HG03565 (cell line): ENCODE measurements around the gene NOP10.
"Not testable (repeated sequence)": the region's sequence is repeated elsewhere in the genome, so short reads cannot be mapped to it uniquely, and the experiment has no call there.

ENCODE experiments used
- ATAC-seq: cut with Tn5 transposase; IDR thresholded peaks from one replicate; pipeline ENCODE4 v1.9.1; 2021; ENCODE audit warnings: mild to moderate bottlenecking, moderate library complexity; ENCODE audit not compliant: unreplicated experiment

NOP10 gene

DNA sequence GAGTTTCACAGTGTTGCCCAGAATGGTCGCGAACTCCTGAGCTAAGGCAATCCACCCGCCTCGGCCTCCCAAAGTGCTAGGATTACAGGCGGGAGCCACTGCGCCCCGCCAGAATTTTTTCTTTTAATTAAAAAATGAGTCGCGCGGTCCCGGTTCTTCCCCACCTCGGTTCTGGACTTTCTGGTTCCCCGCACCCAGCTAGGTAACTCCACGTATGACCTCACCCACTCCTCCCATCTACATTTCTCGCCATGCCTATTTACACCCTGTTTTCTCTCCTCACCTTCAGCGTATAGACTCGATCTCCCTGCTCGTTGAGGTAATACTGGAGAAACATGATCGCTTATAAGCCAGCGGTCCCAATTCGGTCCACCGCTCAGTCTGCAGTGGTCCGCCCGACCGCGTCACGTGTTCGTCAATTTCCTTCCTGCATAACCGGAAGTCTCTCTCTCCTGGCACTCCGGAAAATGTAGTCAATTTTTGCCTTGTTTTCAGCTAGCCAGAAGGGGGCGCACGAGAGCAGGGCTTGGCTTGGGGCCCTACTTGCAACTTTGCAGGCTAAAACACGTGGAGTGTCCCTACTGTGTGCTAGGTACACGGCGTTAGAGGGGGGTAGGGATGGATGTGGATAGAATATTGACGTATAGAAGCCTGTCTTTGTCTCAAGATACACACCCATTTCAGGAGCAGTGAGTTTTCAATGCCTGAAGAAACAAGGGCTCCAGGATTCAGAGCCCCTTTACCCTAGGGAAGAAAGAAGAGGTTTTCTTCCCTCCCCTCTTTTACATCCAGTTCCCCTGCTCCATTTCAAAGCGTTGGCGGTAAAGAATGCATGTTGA lies at the start of gene NOP10, which contains the start of gene NUTM1:
Gene NOP10, minus strand, starts transcription at position 400 of the 839 bp plus-strand sequence. Its CDS starts 63 bp downstream, at position 337.
Gene NUTM1, plus strand, starts transcription at position 579 of the 839 bp plus-strand sequence. CDS start 382 bp downstream, outside the sequence.
- peak; percentile 84 for ATAC-seq

DNA sequence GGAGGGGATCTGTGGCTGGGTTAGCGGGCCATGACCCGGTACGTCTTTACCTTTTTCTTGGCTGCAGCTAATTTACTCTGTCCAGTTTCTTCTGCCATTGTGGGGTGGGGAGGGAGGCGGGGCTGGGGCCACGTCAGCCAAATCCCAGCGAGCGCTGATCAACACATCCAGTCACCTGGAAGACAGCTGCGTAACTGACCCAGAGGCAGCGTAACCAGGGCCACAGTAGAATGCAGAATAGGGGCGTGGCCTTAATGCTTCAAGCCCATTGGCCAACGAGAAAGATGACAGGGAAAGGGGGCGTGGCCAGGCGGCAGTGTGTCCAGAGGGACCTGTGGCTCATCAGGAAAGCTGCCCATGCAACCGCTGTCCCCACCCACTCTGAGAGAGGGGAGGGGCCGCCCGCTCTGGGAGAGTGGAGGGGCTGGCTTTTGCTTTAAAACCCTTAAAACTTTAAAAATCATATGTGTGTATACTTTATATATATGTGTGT lies 46.7 kb upstream of the NOP10 start:
- ATAC-seq = not testable (repeated sequence)

DNA sequence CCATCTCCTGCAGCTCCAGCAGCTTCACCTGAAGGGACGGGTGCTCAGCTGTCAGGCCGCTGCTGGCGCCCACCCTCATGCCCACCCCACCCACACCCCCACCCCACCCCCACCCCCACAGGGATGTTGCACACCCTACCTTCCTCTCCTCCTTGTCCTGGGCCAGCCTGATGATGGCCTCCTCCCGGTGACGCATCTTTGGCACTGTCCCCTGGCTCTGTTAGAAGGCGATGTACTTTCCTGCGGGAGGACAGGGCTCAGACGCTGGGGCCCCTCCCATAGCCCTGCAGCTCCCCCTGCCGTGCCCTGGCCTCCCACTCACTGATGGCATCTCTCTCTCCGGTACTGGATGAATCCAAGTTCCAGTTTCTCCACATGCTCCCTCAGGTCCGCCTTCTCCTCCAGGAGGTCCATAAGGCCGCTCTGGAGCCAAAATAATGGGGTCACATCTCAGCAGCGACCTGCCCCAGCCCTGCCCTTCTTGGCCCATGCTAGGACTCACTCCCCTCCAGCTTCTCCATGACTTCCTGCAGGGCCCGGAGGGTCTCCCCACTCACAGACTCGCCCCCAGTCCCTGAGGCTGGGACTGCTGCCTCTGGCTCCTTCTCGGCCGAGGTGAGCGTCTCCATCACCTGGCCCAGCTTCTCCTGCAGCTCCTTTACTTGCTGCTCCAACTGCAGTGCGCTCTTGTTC lies 39.0 kb upstream of the NOP10 start:
- not testable (repeated sequence) for ATAC-seq

DNA sequence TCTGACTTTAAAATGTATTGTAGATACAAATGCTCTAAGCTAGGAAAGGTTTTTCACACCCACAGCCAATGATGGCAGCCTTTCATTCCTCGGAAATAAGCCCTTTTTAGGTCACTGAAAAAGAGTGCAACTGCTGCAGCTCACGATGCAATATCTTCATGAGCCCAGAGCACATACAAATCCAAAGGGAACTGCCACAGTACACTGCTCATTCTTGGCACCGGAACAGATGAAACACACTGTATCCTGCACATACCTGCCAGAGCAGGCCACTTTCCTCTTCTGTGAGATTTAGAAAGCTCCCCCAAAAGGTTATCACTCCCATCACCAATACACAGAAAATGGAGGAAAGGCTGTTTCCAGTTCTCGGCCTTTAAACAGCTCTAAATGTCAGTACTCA lies 37.6 kb upstream of the NOP10 start:
- not testable (repeated sequence) for ATAC-seq

DNA sequence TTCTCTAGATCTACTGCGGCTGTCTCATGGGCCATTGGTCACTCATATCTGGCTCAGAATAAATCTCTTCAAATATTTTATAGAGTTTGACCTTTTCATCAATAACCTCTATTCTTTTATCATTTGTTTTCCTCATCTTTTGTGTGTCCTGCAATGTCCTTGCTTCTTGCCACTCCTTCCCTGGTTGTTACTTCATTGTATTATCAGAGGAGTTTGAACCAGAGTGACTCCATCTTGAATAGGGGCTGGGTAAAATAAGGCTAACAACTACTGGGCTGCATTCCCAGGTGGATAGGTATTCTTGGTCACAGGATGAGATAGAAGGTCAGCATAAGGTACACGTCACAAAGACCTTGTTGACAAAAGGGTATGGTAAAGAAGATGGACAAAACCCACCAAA lies 33.9 kb upstream of the NOP10 start:
- no peak for ATAC-seq

DNA sequence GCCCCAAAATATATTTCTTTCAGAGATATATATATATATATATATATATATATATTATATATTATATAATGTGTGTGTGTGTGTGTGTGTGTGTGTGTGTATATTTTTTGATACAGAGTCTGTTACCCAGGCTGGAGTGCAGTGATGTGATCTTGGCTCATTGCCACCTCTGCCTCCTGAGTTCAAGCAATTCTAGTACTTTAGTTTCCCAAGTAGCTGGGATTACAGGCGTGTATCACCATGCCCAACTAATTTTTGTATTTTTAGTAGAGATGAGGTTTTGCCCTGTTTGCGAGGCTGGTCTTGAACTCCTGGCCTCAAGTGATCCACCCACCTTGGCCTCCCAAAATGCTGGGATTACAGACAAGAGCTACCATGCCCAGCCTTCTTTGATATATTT lies 32.6 kb upstream of the NOP10 start:
- ATAC-seq = not testable (repeated sequence)

DNA sequence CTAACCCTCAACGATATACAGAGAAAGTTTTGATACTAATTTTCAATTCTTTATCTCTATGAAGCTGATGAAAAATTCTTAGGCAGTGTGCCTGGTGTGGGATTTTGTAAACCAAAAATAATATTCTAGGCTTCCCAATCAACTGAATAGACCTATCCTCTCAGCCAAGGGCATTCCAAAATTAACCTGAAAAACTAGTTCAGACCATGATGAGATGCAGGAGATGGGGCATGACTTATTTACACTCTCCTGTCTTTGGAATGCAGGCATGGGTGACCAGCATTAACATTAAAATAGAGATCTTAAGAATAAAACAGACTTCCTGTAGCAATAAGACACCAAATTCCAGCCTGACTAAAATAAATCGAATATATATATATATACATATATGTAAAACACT lies 31.9 kb upstream of the NOP10 start:
- ATAC-seq = no peak

DNA sequence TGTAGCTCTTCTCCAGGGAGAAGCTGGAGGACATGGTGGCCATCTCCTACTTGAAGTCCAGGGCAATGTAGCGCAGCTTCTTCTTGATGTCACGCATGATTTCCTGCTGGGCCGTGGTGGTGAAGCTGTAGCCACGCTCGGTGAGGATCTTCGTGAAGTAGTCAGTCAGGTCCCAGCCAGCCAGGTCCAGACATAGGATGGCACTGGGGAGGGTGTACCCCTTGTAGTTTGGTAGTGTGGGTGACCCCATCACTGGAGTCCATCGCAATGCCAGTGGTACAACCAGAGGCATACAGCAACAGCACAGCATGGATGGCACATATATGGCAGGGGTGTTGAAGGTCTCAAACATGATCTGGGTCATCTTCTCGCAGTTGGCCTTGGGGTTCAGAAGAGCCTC lies 31.0 kb upstream of the NOP10 start:
- ATAC-seq = no peak

DNA sequence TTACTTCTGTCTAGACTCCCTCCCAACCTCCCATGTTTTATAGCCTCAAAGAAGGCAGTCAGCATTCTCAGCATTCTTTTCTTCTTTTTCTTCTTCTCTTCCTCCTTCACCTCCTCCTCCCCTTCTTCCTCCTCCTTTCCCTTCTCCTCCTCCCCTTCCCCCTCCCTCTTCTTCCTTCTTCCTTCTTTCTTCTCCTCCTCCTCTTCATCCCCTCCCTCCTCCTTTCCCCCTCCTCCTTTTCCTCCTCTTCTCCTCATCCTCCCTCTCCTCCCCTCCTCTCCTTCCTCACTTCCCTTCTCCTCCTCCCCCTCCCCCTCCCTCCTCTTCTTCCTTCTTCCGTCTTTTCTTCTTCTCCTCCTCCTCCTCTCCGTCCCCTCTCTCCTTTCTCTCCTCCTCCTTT lies 27.7 kb upstream of the NOP10 start:
- no peak for ATAC-seq

DNA sequence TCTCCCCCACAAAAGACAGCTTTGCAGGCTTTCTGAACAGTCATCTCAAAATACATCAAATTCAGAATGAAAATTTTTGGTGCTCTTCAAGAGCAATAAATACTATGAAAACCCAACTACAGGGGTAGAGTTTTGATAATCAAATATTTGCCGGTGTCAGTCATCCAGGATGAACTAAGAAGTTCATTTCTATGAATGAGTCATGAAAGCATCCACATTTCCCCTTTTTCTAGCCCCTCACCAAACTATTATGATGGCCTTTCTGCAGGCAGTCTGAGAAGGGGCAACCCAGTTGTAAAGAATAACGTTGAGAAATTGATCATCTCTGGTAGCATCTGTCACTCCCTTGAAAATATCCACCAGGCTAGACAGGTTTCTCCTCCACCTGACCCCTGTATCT lies 27.2 kb upstream of the NOP10 start:
- ATAC-seq = no peak

DNA sequence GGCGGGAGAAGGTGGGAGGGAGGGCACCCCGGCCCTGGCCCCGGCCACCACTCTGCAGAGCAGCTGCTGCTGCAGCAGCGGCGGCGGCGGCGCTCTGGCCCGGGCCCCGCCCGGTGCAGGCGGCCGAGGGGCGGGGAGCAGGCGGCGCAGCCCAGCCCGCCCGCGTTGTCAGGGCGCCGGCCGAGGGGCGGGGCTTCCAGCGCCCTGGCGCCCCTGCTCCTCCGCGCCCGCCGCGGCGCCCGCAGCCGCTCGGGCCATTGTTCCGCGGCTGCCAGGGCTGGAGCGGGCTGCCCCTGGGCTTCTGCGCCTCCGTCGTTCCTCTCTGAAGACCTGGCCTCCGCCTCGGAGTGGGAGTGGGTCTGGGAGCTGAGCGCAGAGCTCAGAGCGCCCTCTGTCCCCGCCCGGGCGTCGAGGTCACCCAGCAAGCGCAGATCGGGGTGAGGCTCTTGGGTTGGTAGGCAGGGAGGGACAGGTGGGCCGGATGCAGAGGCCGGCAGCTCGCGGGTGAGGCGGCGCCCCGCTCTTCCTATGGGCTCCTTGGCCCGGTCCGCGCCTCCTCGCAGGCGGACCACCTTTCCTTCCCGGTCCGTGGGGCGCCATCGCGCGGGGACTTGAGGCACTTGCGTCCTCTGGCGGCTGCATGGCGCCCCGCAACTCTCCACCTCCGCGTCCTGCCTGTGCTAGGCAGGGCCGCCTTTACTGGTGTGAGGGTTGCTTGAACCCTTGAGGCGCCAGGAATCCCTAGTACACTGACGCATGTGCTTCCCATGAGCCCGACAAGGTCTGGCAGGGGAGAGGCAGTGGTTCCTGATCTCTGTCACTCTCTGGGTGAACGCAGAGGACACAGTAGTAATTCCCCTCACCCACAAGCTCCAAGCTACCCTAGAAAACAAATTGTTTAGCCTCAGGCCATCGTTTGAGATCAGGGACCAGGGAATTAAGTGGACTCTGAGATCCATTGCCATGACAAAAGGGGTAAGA lies 24.5 kb upstream of the NOP10 start, which contains the start of gene LPCAT4:
Gene LPCAT4, minus strand, starts transcription at position 96 of the 981 bp plus-strand sequence. CDS start 96 bp downstream, outside the sequence.
- peak; percentile 57 for ATAC-seq

DNA sequence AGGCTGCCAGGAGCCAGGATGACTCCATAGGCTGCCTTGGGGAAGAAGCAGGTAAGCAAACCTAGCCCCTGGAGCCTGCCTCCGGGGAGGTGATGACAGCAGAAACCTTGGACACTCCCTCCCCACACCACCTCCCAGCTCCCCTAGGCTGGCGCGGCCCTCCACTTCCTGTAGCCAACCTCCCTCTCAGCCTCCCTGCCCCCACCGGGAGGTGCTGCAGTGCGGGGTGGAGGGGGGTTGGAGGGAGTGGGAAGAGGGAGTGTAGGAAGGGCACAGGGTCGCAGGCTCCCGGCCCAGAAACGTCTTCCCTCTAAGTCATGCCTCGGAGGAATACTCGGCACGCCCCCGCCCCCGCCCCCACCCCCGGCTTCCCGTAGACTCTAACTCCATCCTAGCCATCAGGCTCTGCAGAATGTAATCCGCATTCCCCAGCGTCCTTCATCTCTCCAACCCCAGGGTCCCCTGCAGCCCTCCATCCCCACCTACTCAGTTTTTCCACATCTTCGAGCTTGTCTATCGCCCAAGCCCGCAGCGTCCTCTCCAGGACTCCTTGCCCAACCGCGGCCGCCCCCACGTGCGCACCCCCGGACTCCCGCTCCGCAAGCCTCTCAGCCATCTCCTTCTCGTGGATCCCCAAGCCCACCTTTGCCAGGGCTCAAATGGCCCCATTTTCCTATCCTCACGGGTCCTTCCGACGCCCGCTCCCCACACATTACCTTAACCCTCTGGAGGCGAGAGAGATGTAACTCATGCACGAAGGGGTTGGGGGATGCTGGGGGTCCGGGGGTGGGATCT lies 23.5 kb upstream of the NOP10 start:
- no peak for ATAC-seq

DNA sequence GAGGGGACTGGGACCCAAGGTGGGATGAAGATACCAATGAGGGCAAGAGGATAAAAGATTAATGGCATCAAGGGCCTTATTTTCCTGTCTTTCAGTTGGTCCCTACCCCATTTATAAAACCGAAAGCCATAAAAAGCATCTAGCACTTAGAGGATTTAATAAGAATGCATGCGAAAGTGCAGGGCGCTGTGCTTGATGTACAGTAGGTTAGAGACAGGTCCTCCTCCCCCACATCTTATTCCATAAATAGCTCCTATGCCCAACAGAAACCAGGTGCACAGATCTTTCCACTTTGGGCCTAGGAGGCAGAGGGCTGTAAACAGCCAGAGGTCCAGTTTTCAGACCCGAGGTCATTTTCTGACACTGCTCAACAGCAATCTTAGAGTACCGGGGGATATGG lies 22.9 kb upstream of the NOP10 start:
- no peak for ATAC-seq

DNA sequence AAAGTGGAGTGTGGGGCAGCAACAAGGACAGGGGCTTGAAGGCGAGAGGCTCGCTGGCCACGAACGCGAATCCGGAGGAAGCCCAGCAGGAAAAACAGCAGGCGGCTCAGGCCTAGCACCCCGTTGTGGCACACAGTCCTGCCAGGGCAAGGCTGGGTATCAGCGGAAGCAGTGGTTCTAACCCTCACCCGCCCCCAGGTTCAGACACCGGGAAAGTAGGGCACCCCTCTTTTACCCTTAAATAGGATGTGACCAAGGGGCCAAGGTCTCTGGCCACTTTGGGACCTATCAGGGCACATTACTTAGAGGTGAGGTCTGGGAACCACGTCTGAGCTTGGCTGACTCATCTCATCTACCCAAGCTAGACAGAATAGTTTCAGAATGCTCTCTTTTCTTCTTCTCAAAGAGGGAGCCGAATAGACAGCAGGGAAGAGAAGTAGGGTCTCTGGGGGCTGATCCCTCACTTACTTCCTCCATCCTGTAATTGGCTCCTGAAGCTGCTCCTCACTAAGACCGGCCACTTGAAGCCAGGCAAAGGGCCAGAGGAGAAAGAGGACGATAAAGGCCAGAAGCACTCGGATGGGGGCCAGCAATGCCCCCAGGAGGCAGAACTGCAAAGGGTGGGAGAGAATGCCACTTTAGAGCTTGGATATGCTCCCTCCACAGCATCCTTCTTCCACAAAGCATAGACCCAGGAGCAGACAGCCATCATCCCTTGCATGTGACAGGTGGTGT lies 22.3 kb upstream of the NOP10 start:
- ATAC-seq = no peak

DNA sequence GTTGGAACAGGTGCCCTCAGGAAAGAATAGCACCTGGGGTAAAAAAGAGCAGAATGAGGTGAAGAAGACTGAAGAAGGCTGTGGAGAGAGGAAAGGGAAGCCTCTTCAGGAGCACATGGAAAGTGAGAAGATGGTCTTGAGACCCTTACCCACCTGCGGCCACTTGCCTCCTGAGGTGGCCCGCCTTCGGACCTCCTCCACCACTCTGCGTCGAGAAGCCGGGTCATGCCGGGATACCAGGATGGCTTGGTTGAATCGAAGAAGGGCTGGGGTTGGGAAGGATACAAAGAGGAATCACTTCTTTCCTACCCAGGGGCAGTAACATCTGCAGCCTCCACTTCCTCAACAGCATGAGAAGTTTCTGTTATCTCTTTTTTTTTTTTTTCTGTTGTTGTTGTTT lies 21.1 kb upstream of the NOP10 start:
- no peak for ATAC-seq

DNA sequence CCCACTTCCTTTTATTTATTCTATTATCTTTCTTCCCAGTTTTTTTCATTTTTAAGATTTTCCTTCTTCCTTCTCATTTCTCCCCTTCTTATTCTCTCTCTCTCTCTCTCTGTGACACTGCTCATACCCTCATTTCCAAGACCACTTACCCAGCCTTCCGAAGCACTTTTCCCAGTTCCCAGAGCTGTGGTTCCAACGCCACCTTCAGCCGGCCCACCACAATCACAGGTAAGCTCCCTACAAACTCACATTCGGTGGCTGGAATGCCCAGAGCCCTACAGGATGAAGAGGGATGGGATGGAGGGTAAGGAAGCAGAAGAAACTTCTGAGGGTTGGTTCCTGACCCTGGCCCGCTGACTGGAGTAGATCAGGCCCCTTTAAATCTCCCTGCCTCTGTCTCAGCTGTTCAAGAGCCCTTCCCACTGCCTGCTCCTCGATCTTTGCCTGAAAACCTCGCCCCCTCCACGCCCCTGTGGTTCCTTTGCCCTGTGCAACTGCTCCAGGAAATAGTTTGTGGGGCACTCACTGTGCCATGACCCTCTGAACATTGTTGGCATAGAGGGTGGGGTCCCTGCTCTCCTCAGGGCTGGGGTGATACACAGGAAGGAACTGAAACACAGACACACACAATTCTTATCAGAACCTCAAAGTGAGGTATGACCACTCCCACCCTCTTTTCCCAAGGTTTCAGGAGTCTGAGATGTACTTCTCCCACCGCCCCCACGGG lies 19.3 kb upstream of the NOP10 start:
- no peak for ATAC-seq

DNA sequence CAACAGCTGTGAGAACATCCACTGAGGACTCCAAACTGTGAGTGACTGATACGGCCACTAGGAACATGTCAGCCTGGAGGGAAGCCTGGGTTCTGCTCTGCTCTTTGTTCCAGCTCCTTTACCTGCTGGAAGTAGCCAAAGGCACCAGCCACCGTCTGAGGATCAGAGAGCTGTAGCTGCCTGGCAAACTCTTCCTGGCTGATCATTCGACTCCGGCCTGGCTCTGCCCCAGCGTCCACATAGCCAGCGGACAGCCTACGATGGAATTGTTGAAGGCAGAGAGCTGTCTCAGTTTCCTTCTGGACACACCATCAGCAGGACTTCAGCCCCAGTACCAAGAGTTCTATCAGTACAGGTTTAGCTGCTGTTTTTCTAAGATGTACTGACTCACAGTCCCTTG lies 18.3 kb upstream of the NOP10 start:
- no peak for ATAC-seq

DNA sequence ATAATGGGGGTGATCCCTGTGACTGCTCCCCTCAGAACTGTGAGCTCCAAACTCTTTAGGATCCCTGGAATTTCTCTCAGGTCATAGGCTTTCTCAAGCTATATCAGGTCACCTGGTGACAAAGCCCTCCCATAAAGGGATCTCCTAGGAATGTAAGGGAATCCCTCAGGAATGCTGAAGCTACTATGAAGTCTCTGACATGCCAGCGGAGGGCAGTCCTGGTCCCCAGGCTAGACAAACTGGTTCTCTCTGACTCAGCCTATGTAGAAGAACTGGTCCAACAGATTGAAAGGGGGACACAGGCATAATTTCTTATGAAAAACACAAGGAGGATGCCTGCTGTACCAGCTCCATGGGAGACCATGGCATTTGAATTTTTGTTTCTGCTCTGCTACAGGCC lies 17.4 kb upstream of the NOP10 start:
- ATAC-seq = no peak
